Sigmoid colon (tissue), 7 donors: ENCODE results near the gene FBXO42. TPM values are rescaled to one million over a fixed set of nuclear protein-coding genes. Genes with fewer than 3 reads are reported as not detected.

Source experiments
- DNase-seq: peaks from one replicate; pipeline ENCODE4 v3.0.0-alpha.2; 2019
- H3K27ac ChIP-seq, 4 donors: fragments of 200-600 bp; sonication (generic); one replicate each; pipeline ENCODE4 v1.5.1; 2016 to 2019; ENCODE audit warnings: mild to moderate bottlenecking in 1 of 4
- H3K27me3 ChIP-seq, 3 donors: fragments of 200-600 bp; sonication (generic); one replicate each; pipeline ENCODE4 v1.5.1; 2019; ENCODE audit warnings: mild to moderate bottlenecking in 1 of 3
- H3K36me3 ChIP-seq, 4 donors: fragments of 200-600 bp; sonication (generic); one replicate each; pipeline ENCODE4 v1.5.1; 2016 to 2019
- H3K4me1 ChIP-seq, 4 donors: fragments of 200-600 bp; sonication (generic); one replicate each; pipeline ENCODE4 v1.5.1; 2017 to 2019
- H3K4me3 ChIP-seq, 4 donors: fragments of 200-600 bp; sonication (generic); one replicate each; pipeline ENCODE4 v1.5.1; 2017 to 2019; ENCODE audit warnings: mild to moderate bottlenecking in 2 of 4, moderate library complexity in 1 of 4
- H3K9me3 ChIP-seq, 4 donors: fragments of 200-600 bp in 3 of 4; sonication (generic) in 3 of 4; one replicate each; pipeline versions ENCODE4 v1.5.1 to v1.6.1; 2013 to 2019
- EP300 ChIP-seq, 4 donors: sonication (generic); formaldehyde crosslinking; IDR thresholded peaks; one replicate each; pipeline ENCODE4 v1.6.1; 2017; ENCODE audit warnings: antibody characterized with exemption in 4 of 4
- POLR2A ChIP-seq, 2 donors: fragments of 450-650 bp; IDR thresholded peaks; one replicate each; pipeline ENCODE4 v1.6.1; 2016; ENCODE audit warnings: antibody characterized with exemption in 2 of 2, mild to moderate bottlenecking in 2 of 2, moderate library complexity in 2 of 2
- POLR2AphosphoS5 ChIP-seq, 4 donors: sonication (generic); formaldehyde crosslinking; IDR thresholded peaks; one replicate each; pipeline ENCODE4 v1.6.1; 2017; ENCODE audit warnings: antibody characterized with exemption in 4 of 4
- WGBS, 2 donors: extraction: QIAGEN DNeasy Blood & Tissue Kit; methylation state at CpG; one replicate each; pipeline ENCODE4 v1.1.7; 2013; 5-methylcytosine and 5-hydroxymethylcytosine counted together
- intact Hi-C: fragments of 100-400 bp; cut with DNase I; formaldehyde crosslinking; loops from one replicate; pipeline ENCODE4 v1.15.1; 2023
- polyA plus RNA-seq, 3 donors: library from polyadenylated mRNA; stranded (reverse); fragments of 200-250 nt; gene quantifications; one replicate each; pipeline ENCODE4 v1.2.3, GENCODE V29; 2013
- total RNA-seq, 4 donors: library from RNA; depleted of rRNA; stranded (reverse); fragments of >200 nt; gene quantifications; one replicate each; pipeline ENCODE4 v1.1.0, GENCODE V29; 2016
- TF ChIP-seq, protein P1 (sequence below), 4 experiments: fragments of 450-650 bp in 3 of 4; fragments of 200-600 bp in 1 of 4; IDR thresholded peaks; one replicate each; pipeline ENCODE4 v1.5.1; 2016 to 2019; ENCODE audit warnings: antibody characterized with exemption in 4 of 4, mild to moderate bottlenecking in 3 of 4, moderate library complexity in 2 of 4
- donor health status: healthy with polysubstance abuse.
- donor health status: Bipolar disorder and iron deficiency.
- donor health status: healthy.

The FBXO42 gene
- total and polyA plus RNA-seq, 7 donors = 8.8 to 29.6 (median 16.6) TPM

DNA sequence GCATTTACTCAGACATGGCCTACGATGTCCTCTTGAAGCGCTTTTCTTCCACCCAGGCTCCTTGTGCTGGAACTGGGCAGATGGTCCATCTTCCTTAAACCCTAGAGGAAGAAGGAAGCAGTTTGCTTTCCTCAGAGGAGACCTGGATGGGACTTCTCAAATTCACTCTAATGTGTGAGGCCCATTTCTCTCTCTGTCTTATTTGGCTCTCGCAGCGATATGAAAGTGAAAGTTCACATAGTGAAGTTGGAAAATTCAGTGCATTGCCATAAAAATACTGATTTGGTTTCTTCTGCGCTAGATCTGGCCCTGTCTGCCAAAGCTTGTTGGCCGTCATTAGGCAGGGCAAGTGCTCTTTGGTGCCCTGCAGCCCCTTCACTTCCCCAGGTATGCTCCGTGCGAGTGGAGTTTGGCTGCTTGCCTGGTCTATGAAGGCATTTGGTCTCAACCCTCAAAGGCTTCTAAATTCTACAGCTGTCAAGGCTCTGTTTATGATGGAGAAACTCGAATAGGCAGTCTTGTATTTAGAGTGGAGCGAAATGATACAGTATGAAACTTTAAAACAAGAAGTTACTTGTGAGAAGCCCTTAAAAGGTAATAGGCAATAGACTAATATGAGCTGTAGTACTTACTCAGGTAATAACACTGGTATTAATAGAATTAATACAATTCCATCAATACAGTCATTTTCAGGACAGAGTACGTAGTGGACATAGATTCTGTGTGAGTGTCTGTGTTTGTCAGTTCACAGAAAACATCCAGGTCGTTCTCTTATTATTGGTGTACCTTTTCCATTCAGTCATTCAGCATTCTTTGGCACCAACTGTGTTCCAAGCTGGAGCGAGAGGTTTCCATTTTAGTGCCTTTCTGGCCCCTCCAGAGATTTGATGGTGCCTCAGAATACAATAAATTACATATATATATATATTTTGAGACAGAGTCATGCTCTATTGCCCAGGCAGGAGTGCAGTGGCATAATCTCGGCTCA, 35.2 kb upstream of the FBXO42 start:
- peak overlapping the region; percentile 6 to 44 (median 33) for H3K4me3 ChIP-seq
- WGBS, 2 donors = 58% methylated on average over 14 of the region's 14 CpGs
- TF ChIP-seq POLR2A (IDR thresholded peaks at IDR 0.05) (no peak), EP300 (IDR thresholded peaks at IDR 0.05) (no peak), POLR2AphosphoS5 (IDR thresholded peaks at IDR 0.05) (no peak)
- TF ChIP-seq, protein P1, sequence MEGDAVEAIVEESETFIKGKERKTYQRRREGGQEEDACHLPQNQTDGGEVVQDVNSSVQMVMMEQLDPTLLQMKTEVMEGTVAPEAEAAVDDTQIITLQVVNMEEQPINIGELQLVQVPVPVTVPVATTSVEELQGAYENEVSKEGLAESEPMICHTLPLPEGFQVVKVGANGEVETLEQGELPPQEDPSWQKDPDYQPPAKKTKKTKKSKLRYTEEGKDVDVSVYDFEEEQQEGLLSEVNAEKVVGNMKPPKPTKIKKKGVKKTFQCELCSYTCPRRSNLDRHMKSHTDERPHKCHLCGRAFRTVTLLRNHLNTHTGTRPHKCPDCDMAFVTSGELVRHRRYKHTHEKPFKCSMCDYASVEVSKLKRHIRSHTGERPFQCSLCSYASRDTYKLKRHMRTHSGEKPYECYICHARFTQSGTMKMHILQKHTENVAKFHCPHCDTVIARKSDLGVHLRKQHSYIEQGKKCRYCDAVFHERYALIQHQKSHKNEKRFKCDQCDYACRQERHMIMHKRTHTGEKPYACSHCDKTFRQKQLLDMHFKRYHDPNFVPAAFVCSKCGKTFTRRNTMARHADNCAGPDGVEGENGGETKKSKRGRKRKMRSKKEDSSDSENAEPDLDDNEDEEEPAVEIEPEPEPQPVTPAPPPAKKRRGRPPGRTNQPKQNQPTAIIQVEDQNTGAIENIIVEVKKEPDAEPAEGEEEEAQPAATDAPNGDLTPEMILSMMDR (IDR thresholded peaks at IDR 0.05) = no peak
- intact Hi-C loops = loop anchor here (5.0 kb wide), 1 partner anchor 55 kb away; the partner anchor contains the start of gene NECAP2
- no peak for DNase-seq
- no peaks in the 10 kb centered on the region for H3K9me3 ChIP-seq
- H3K4me1 ChIP-seq = peaks cover 0 to 76% (median 68%) of the 10 kb centered on the region in 4 donors
- H3K27ac ChIP-seq = peak overlapping the region; percentile 73 to 86 (median 76)
- no peaks in the 10 kb centered on the region for H3K27me3 ChIP-seq
- H3K36me3 ChIP-seq = no peaks in the 10 kb centered on the region

DNA sequence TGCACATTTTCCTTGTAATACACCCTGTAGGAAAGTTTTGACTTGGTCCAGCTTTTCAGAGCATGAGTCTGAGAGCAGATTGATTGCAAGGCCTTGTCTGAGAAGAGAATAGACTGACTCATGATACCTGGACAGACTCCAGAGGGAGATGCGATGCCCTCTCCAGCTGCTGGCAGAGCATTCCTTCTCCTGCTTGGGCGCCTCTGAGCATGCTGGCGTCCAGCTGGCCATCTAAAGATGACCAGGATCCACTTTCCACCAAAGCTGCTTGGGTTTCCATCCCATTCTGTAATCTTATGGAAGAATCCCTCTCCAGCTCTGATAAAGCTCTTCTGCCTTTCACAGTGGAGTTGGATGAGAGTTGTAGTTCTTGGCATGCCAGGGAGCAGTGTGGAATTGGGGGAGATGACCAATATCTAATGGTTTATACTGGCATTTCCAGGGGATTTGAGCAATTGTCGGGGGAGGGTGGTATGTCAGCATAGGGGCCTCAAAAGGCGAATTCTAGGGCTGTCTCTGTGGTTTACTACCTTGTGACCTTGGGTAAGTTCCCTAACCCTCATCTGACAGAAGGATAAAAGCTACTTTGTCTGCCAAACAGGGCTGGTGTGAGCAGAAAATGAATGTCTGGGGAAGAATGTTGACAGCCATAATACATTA, 34.3 kb upstream of the FBXO42 start:
- H3K4me1 ChIP-seq = peaks cover 0 to 67% (median 59%) of the 10 kb centered on the region in 4 donors
- no peaks in the 10 kb centered on the region for H3K27me3 ChIP-seq
- H3K9me3 ChIP-seq = no peaks in the 10 kb centered on the region
- intact Hi-C loops = loop anchor here (5.0 kb wide), 1 partner anchor 56 kb away; the partner anchor contains the start of gene NECAP2
- H3K4me3 ChIP-seq = peak overlapping the region in 2 of 4 donors; percentile 39 to 44
- H3K27ac ChIP-seq = peak overlapping the region; percentile 73 to 86 (median 76)
- WGBS, 2 donors = 62 to 66% methylated on average over 5 of the region's 5 CpGs
- peak in 1 of 4 donors; percentile 12 for TF ChIP-seq POLR2AphosphoS5 (IDR thresholded peaks at IDR 0.05)
- no peak for TF ChIP-seq EP300 (IDR thresholded peaks at IDR 0.05)
- H3K36me3 ChIP-seq = no peaks in the 10 kb centered on the region
- DNase-seq = peak; percentile 71

DNA sequence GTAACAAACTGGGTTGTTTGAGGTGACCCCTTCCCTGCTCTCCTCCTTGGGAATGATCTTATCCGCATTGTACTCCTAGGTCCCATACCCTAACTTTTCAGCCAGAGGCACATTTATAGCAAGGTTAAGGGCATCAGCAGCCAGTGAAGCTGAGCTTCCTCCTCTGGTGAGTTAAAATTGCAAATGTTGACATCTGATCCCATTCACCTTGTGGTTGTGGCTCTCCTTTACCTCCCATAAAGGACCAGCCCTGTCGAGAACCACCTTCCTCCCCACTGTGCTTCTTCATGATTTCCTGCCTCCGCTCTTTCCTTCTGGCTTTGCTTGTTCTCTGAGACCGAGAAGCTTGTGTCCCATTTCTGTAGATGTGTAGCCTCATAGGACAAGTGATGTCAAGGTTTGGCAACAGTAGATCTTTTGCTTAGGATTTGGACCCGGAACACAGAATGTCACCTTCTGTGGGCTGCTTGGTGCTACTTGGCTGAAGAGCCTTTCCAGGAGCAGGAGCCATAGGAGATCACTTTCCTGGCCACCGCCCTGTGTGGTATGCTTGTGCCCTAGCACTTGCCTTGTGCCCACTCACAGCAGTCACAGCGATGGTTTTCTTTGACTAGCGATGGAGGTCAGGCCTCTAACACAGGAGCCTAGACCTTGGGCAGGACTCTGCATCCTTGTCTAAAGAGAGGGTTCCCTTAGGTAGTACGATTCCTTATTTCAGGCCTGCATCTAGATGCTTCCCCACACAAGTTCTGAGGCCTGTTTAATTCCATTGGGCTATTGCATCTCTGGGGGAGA, 33.6 kb upstream of the FBXO42 start:
- WGBS, 2 donors = 93 to 96% methylated on average over 9 of the region's 9 CpGs
- Histone ChIP-seq H3K27ac (peak overlapping the region; percentile 73 to 86 (median 76)), H3K4me3 (no peak overlapping the region), H3K4me1 (peaks cover 0 to 60% (median 53%) of the 10 kb centered on the region in 4 donors), H3K27me3 (no peaks in the 10 kb centered on the region), H3K9me3 (no peaks in the 10 kb centered on the region), H3K36me3 (no peaks in the 10 kb centered on the region)
- TF ChIP-seq EP300 (IDR thresholded peaks at IDR 0.05) (no peak), POLR2A (IDR thresholded peaks at IDR 0.05) (no peak), POLR2AphosphoS5 (IDR thresholded peaks at IDR 0.05) (no peak)
- TF ChIP-seq, protein P1 (IDR thresholded peaks at IDR 0.05) = no peak
- intact Hi-C loops = loop anchor here (5.0 kb wide), 1 partner anchor 56 kb away; the partner anchor contains the start of gene NECAP2
- DNase-seq = no peak

DNA sequence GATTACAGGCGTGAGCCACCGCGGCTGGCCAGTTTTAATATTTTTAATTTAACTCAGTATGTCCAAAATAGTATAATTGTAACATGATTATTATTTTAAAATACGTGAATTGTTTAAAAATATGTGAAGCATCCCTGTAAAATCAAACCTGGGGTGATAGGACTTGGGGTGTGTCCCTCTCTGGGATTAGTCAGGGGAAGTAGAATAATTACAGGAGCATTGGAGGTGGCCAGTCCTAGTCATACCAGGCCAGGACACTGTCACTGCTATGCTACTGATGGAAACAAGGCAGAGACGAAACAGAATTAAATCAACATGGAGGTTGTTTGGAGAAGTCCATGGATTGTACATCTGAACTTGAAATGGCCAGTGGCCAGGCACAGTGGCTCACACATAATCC, 31.6 kb upstream of the FBXO42 start:
- DNase-seq = no peak
- no peak overlapping the region for H3K27ac ChIP-seq
- TF ChIP-seq, protein P1 (IDR thresholded peaks at IDR 0.05) = no peak
- no peak for TF ChIP-seq EP300 (IDR thresholded peaks at IDR 0.05)
- no peak for TF ChIP-seq POLR2A (IDR thresholded peaks at IDR 0.05)
- TF ChIP-seq POLR2AphosphoS5 (IDR thresholded peaks at IDR 0.05) = no peak
- H3K9me3 ChIP-seq = no peaks in the 10 kb centered on the region
- intact Hi-C loops = no loop called here
- no peaks in the 10 kb centered on the region for H3K36me3 ChIP-seq
- no peak overlapping the region for H3K4me3 ChIP-seq
- WGBS, 2 donors = 91 to 96% methylated on average over 5 of the region's 5 CpGs
- peaks cover 0 to 56% (median 48%) of the 10 kb centered on the region in 4 donors for H3K4me1 ChIP-seq
- no peaks in the 10 kb centered on the region for H3K27me3 ChIP-seq
